Ectodermal cell (in vitro differentiated cells): Measurements from ENCODE around the gene HOXA3.

ENCODE experiments used
- H3K27ac ChIP-seq: 2 replicates; pipeline ENCODE4 v1.7.0; 2013; ENCODE audit warnings: mild to moderate bottlenecking, low read depth, low read length; ENCODE audit not compliant: insufficient read depth, poor library complexity, severe bottlenecking
- H3K27me3 ChIP-seq: 2 replicates; pipeline ENCODE4 v1.7.0; 2013; ENCODE audit warnings: mild to moderate bottlenecking, low read length; ENCODE audit not compliant: insufficient read depth, control insufficient read depth, poor library complexity, severe bottlenecking
- H3K36me3 ChIP-seq: one replicate; pipeline ENCODE4 v1.7.0; 2013; ENCODE audit warnings: low read length; ENCODE audit not compliant: control insufficient read depth, insufficient read depth
- H3K4me1 ChIP-seq: one replicate; pipeline ENCODE4 v1.7.0; 2013; ENCODE audit warnings: low read length; ENCODE audit not compliant: control insufficient read depth, insufficient read depth
- H3K4me3 ChIP-seq: 2 replicates; pipeline ENCODE4 v1.7.0; 2013; ENCODE audit warnings: low read depth, low read length, control low read depth; ENCODE audit not compliant: insufficient read depth
- H3K9me3 ChIP-seq: 2 replicates; pipeline ENCODE4 v1.7.0; 2013; ENCODE audit warnings: mild to moderate bottlenecking, low read length, moderate library complexity; ENCODE audit not compliant: control insufficient read depth
- WGBS, 2 experiments: methylation state at CpG; one replicate each; pipeline ENCODE4 v1.1.7; 2013; ENCODE audit warnings: missing lambda C conversion rate in 2 of 2; 5-methylcytosine and 5-hydroxymethylcytosine counted together

HOXA3 gene

GRCh38 chr7:27124902-27125689 is 27.3 kb downstream of the HOXA3 start:
- Histone ChIP-seq H3K27me3 (peaks cover 100% of the 10 kb centered on the region), H3K36me3 (no peaks in the 10 kb centered on the region), H3K27ac (no peak overlapping the region), H3K9me3 (no peaks in the 10 kb centered on the region), H3K4me1 (no peaks in the 10 kb centered on the region), H3K4me3 (no peak overlapping the region)
- 19 to 27% methylated on average over 8 of the region's 8 CpGs for WGBS, 2 experiments

GRCh38 chr7:27124096-27124901 is 28.1 kb downstream of the HOXA3 start:
- Histone ChIP-seq H3K27ac (no peak overlapping the region), H3K27me3 (peaks cover 100% of the 10 kb centered on the region), H3K4me1 (no peaks in the 10 kb centered on the region), H3K36me3 (no peaks in the 10 kb centered on the region), H3K9me3 (no peaks in the 10 kb centered on the region), H3K4me3 (no peak overlapping the region)
- WGBS, 2 experiments = 4 to 7% methylated on average over 43 of the region's 43 CpGs

GRCh38 chr7:27123477-27124053 is 28.8 kb downstream of the HOXA3 start:
- Histone ChIP-seq H3K27me3 (peaks cover 100% of the 10 kb centered on the region), H3K4me3 (no peak overlapping the region), H3K9me3 (no peaks in the 10 kb centered on the region), H3K4me1 (no peaks in the 10 kb centered on the region), H3K36me3 (no peaks in the 10 kb centered on the region), H3K27ac (no peak overlapping the region)
- 8 to 10% methylated on average over 23 to 24 of the region's 26 CpGs for WGBS, 2 experiments

- Histone ChIP-seq H3K27me3 (peaks cover 100% of the 10 kb centered on the region), H3K4me3 (no peak overlapping the region), H3K27ac (no peak overlapping the region), H3K4me1 (no peaks in the 10 kb centered on the region), H3K36me3 (no peaks in the 10 kb centered on the region), H3K9me3 (no peaks in the 10 kb centered on the region)
- 2 to 7% methylated on average over 14 of the region's 14 CpGs for WGBS, 2 experiments
Measured at GRCh38 chr7:27123007-27123476, 29.3 kb downstream of the HOXA3 start.

- H3K9me3 ChIP-seq = no peaks in the 10 kb centered on the region
- no peak overlapping the region for H3K4me3 ChIP-seq
- H3K4me1 ChIP-seq = no peaks in the 10 kb centered on the region
- H3K27me3 ChIP-seq = peaks cover 100% of the 10 kb centered on the region
- no peaks in the 10 kb centered on the region for H3K36me3 ChIP-seq
- WGBS, 2 experiments = 3 to 4% methylated on average over 40 to 41 of the region's 42 CpGs
- no peak overlapping the region for H3K27ac ChIP-seq
Measured at GRCh38 chr7:27122077-27122910, 30.1 kb downstream of the HOXA3 start.

- 17 to 19% methylated on average over 7 of the region's 7 CpGs for WGBS, 2 experiments
- Histone ChIP-seq H3K27ac (no peak overlapping the region), H3K4me3 (no peak overlapping the region), H3K27me3 (peaks cover 100% of the 10 kb centered on the region), H3K9me3 (no peaks in the 10 kb centered on the region), H3K36me3 (no peaks in the 10 kb centered on the region), H3K4me1 (no peaks in the 10 kb centered on the region)
Measured at GRCh38 chr7:27121684-27122076, 30.7 kb downstream of the HOXA3 start.

GRCh38 chr7:27119412-27119911 is 32.9 kb downstream of the HOXA3 start:
- H3K9me3 ChIP-seq = no peaks in the 10 kb centered on the region
- WGBS, 2 experiments = 38 to 59% methylated on average over 1 of the region's 1 CpG
- H3K36me3 ChIP-seq = no peaks in the 10 kb centered on the region
- no peaks in the 10 kb centered on the region for H3K4me1 ChIP-seq
- H3K4me3 ChIP-seq = no peak overlapping the region
- H3K27me3 ChIP-seq = peaks cover 100% of the 10 kb centered on the region
- no peak overlapping the region for H3K27ac ChIP-seq

GRCh38 chr7:27118580-27118979 is 33.8 kb downstream of the HOXA3 start:
- no peaks in the 10 kb centered on the region for H3K9me3 ChIP-seq
- WGBS, 2 experiments = 7% methylated on average over 3 of the region's 3 CpGs
- peaks cover 99% of the 10 kb centered on the region for H3K27me3 ChIP-seq
- H3K4me1 ChIP-seq = no peaks in the 10 kb centered on the region
- no peak overlapping the region for H3K27ac ChIP-seq
- H3K36me3 ChIP-seq = no peaks in the 10 kb centered on the region
- no peak overlapping the region for H3K4me3 ChIP-seq

- peaks cover 99% of the 10 kb centered on the region for H3K27me3 ChIP-seq
- H3K9me3 ChIP-seq = no peaks in the 10 kb centered on the region
- no peaks in the 10 kb centered on the region for H3K36me3 ChIP-seq
- no peak overlapping the region for H3K27ac ChIP-seq
- no peaks in the 10 kb centered on the region for H3K4me1 ChIP-seq
- H3K4me3 ChIP-seq = no peak overlapping the region
- 4 to 6% methylated on average over 19 of the region's 19 CpGs for WGBS, 2 experiments
Measured at GRCh38 chr7:27117887-27118491, 34.4 kb downstream of the HOXA3 start.
